NCI-H146 treated with DMSO at 0.1 percent for 48 hours (cell line): ENCODE data around the gene ZNF446.
"Not testable (repeated sequence)": the region's sequence is repeated elsewhere in the genome, so short reads cannot be mapped to it uniquely, and the experiment has no call there.

ENCODE experiments used
- DNase-seq: peaks from one replicate; lab custom pipeline; 2025; ENCODE audit not compliant: unreplicated experiment; lab: John Stamatoyannopoulos, UW

Gene ZNF446

DNA sequence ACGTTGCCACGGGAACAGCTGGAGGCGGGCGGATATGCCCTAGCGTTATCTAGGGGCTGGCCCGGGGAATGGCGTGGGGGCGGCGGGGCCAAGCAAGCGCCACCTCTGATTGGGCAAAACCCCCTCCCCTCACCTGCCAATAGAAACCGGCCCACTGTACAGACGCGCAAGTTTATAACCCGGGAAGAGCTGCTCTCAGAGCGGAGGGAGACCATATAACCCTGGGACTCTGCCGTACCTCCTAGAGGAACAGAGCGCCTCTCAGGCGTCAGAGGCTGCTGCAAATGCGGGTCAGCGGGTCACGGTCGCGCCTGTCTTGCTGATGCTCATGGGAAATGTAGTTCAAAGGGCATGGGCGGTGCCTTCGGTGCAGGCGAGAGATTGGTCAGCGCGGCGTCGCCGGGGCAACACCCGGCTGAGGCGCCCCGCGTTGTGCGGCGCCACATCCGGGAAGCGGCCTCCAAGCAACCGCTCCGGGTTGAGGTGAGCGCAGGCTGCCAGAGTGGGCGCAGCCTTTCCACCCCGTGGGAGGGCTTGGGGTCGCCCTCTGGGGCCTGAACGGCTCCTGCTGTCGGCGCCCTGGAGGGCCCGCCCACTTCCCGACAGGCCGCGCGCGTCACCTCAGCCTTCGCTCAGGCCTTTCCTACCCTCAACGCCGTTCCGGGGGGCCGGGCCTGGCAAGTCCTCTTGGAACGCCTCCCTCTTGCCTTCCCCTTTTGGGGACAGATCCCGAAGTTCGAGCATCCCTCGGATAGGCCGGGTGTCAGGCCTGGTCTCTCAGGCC, at the start of gene ZNF446:
Gene ZNF446, plus strand, starts transcription at position 639 of the 784 bp plus-strand sequence. CDS start 867 bp downstream, outside the sequence.
- DNase-seq: peak; percentile 95

DNA sequence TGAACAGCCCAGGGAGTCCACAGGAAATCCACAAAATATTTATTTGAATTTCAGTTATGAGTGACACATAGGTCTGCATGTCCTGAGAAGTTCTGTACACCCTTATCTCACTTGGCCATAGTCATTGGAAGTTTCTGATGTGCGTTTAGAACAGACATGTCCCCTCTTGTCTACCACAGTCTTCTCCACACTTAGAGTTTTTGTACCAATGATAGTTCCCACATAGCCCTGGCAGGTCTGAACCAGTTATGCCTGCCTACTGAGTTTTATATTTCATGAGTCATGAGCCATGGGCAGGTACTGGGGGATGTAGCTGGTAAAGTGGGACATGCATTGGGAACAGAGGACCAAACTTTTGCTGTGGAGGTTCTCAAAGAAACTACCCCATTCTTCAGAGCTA, 47.5 kb upstream of the ZNF446 start:
- DNase-seq: no peak

DNA sequence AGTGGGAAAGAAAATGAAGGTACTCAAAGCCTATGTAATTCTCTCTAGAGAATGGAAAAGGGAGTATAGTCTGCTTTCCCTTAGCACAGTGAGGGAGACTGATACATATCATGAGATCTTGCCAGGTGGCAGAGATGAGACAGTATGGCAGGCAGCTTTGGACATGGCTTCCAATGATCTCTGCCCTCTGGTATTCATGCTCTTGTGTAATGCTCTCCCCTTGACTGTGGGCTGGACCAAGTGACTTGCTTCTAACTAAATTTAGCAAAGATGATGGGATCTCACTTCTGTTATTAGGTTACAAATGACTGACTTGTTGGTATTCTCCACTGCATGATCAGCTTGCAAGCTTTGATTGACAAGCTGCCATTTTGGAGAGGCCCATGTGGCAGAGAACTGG, 46.4 kb upstream of the ZNF446 start:
- no peak for DNase-seq

DNA sequence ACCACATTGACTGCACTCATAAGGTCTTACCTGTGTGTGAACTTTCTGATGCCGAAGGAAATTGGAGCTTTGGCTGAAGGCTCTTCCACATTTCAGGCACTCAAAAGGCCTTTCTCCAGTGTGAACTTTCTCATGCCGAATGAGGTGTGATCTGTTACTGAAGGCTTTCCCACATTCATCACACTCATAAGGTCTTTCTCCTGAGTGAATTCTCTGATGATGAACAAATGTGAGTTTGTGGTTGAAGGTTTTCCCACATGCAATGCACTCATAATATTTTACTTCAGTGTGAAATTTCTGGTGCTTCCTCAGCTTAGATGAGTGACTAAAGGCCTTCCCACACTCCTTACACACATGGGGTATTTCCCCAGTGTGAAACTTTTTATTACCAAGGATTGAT, 41.9 kb upstream of the ZNF446 start:
- no peak for DNase-seq

DNA sequence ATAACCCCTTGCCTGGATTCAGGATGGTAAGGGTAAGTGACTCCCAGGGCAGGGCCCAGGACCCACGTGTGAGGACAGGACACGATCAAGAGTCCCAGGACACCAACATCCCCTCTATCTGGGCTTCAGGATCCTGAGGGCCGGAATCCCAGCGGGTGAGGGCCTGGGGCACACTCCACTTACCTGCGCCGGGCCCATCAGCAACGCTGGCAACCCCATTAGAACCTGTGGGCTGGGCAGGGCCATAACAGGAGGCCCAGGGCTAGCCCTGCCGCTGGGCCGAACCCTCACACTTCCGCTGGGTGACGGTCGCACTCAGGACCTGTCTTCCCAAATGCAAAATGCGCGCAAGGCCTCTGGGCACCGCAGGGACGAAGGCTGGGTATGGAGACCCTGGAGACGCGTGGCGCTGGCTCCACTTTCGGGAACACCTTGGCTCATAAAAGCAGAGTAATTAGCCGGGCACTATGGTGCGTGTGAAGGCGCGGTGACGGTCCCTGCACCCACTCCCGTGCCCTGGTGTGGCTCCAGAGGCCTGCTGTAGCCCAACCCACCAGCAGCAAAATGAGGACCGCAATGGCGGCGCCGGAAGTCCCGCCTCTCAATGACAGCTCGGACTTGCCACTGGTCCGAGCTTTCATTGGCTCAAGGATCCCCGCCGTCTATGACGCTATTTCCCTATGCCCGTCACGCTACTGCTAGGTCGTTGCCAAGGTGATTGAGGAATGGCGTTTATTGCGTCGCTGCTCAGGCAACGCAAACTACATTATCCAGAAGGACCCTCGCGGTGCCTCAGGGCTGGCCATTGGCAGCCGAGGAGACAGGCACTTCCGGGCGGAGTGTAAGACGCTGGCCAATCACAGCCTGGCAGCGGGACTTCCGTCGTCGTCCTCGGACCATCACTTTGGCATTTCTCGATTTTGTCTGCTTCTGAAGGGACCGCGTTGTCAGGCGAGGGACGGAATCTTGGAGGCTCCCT, 36.3 kb upstream of the ZNF446 start, which contains the start of gene ZNF132:
Gene ZNF132, minus strand, starts transcription at position 578 of the 979 bp plus-strand sequence. Its CDS starts 332 bp downstream, at position 246.
- peak; percentile 95 for DNase-seq

DNA sequence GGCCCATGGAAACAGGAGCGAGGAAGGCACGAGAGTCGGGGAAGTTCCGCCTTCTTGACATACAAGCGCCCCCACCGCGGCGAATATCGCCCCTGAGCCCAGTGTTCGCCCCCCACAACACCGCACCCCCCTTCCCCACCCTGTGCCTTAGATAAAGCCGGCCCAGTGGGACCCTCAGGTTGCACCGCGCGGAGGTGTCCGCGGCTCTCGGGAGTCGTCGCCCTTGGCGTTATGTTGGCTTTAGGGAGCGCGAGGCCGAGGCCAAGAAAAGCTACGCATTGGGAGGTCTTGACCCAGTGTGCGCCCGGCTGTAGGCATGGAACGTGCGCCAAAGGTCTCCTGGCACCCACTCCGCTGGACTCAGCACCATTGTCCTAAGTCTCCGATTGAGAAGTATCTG, 35.6 kb upstream of the ZNF446 start:
- no peak for DNase-seq

DNA sequence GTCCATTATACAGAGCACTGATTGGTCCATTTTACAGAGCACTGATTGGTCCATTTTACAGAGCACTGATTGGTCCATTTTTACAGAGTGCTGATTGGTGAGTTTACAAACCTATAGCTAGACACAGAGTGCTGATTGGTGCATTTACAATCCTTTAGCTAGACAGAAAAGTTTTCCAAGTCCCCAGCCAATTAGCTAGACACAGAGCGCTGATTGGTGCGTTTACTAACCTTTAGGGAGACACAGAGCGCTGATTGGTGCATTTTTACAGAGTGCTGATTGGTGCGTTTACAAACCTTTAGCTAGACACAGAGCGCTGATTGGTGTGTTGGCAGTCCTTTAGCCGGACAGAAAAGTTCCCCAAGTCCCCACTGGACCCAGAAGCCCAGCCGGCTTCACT, 33.2 kb upstream of the ZNF446 start:
- DNase-seq: not testable (repeated sequence)

DNA sequence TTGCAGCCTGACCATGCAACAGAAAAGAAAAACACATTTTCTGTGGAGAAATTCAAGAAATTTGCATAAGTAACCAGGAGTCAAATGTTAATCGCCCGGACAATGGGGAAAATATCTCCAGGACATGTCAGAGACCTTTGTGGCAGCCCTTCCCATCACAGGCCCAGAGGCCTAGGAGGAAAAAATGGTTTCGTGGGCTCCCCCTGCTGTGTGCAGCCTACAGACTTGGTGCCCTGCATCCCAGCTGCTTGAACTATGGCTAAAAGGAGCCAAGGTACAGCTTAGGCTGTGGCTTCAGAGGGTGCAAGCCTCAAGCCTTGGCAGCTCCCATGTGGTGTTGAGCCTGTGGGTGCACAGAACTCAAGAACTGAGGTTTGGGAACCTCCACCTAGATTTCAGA, 27.3 kb upstream of the ZNF446 start:
- not testable (repeated sequence) for DNase-seq

DNA sequence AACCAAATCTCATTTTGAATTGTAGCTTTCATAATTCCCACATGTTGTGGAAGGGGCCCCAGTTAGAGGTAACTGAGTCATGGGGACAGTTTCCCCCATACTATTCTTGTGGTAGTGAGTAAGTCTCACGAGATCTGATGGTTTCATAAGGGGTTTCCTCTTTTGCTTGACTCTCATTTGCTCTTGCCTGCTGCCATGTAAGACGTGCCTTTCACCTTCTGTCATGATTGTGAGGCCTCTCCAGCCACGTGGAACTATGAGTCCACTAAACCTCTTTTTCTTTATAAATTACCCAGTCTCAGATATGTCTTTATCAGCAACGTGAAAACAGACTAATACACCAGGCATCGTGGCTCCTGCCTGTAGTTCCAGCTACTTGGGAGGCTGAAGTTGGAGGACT, 26.2 kb upstream of the ZNF446 start:
- not testable (repeated sequence) for DNase-seq

DNA sequence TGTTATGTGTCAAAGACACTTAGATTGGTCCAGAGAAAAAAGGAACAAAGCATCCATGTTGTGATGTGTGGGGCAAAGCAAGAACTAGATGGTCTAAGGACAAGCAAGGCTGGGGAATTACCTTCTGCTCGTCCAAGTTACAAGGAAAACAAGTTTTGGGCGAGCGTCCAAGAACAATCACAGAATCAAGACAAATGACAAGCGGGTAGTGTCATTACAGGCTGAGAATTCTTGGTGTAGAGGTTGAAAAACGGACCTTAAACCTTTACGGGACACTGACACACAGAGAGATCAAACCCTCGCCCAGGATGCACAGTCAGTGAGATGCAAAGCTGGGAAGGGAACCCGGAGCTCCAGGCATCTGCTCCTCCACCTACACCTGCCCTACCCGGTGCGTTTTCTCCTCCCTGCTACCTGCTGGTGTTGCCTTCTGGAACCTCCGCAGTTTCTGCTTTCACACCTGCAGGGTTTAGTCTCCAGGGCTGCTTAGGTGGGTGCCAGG, 25.2 kb upstream of the ZNF446 start:
- DNase-seq: peak; percentile 82

GRCh38 chr19:58451358-58452101, 24.6 kb upstream of the ZNF446 start, which contains the start of gene ZNF324B:
ZNF324B (plus strand) TSS chr19:58451622; CDS start chr19:58453702, 2,080 bp downstream.
- DNase-seq: peak; percentile 98

DNA sequence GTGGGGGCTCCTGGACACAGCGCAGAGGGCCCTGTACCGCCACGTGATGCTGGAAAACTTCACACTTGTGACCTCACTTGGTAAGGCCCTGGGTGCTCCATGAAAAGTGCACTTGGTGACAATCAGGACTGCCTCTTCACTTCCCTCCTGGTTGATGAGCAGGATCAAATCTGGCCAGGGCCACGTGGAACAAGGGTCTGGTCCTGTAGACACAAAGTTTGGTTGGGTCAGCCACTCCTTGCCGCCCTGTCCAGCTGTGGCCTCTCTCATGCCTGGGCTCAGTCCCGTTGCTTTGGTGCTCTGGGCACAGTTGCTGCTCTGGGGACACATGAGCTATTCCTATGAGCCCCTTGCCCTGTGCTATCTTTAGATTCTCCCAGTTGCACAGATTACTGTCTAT, 22.4 kb upstream of the ZNF446 start:
- DNase-seq: no peak

GRCh38 chr19:58455306-58455705, 20.8 kb upstream of the ZNF446 start:
- no peak for DNase-seq

- no peak for DNase-seq
Observed at GRCh38 chr19:58456111-58456510, 20.0 kb upstream of the ZNF446 start.

GRCh38 chr19:58460039-58460438, 16.1 kb upstream of the ZNF446 start:
- DNase-seq: no peak

GRCh38 chr19:58466089-58466759, 9.9 kb upstream of the ZNF446 start:
- DNase-seq: no peak

DNA sequence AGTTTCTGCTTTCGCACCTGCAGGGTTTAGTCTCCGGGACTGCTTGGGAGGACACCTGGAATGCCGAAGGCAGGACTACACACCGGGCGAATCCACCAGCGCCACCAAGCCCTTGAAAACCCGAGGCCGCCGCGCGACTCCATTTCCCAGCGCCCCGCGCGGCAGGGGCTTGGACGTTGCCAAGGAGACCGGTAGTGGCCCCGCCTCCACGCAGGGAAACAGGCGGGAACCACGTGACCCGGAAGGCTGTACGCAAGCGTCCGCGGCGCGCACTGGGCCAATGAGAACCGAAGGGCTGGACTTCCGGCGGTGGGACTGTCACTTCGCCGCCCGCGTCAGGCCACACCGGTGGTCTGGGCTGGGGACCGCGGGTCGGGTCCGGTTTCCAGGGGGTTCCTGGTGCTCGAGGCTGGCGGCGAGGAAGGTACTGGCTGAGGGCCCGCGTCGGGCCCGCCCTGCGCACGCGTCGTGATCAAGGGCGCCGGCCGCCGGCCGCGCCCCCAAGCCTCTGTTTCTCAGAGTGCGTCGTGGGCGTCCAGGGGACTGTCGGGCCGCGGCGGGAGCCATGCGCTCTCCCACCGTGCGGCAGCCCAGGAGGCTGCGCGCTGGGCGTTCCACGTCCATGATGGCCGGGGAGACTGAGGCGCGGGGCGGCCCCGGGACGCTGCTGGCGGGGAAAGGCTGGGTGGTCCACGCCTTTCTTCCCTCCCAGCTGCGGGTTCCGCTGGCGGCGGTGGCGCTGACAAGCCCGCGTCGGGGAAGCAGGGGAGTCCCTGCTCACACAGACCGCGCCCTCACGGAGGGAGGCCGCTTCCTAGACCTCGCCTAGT, 9.2 kb upstream of the ZNF446 start, which contains the start of gene ZNF324:
Gene ZNF324, plus strand, starts transcription at position 321 of the 830 bp plus-strand sequence. CDS start 2,106 bp downstream, outside the sequence.
- peak; percentile 96 for DNase-seq

DNA sequence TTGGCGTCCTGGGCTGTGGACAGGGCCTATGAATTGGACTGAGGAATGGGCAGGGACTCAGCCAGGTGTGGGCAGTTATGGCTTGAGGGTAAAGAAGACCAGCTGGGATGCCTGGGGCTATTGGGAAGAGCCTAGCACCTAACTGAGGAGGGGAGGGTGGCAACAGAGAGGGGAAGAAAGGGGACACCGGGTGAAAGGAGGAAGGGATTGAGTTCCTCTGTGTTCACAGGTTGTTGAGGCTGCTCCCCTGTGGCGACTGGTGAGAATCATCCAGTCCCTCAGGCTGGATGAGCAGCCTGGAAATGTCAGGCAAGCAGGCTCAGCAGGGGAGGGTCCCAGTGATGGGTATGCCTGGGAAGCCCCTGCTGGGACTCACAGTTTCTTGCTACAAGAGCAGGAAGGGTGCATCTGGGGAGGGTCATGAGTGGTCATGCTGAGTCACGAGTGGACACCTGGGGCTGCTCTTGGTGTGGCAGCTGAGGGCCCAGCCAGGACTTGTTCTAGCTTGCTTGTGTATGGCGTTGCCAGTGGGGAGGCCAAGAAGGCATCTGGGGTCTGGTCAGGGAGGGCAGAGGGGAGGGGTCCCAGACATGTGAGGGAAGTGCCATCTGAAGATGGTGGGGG, 7.8 kb upstream of the ZNF446 start:
- peak; percentile 83 for DNase-seq
